ENCODE data around the gene PPP1R10.

GRCh38 chr6:30647242-30648116 is 30.4 kb upstream of the PPP1R10 start:
- no peak for TF ChIP-seq CTCF (IDR thresholded peaks at IDR 0.05)
- TF ChIP-seq REST (IDR thresholded peaks at IDR 0.05), result no peak
- TF ChIP-seq RARB (CRISPR knock-in tag; IDR thresholded peaks at IDR 0.05), result no peak
- peak; percentile 49 for TF ChIP-seq POLR2A (IDR thresholded peaks at IDR 0.05; ENCODE audit: low read length)
- no peak for TF ChIP-seq KDM1A (IDR thresholded peaks at IDR 0.05; ENCODE audit: low read depth)
- TF ChIP-seq PBX3 (IDR thresholded peaks at IDR 0.05), result no peak
- TF ChIP-seq EP300 (IDR thresholded peaks at IDR 0.05), result no peak
- TF ChIP-seq MAX (IDR thresholded peaks at IDR 0.05), result peak; percentile 55
- TF ChIP-seq RCOR1 (IDR thresholded peaks at IDR 0.05; ENCODE audit: low read depth, low read length), result no peak
- no peak for TF ChIP-seq CEBPB (IDR thresholded peaks at IDR 0.05)
- TF ChIP-seq SMC3 (IDR thresholded peaks at IDR 0.05), result no peak
- TF ChIP-seq RAD21 (conservative IDR thresholded peaks at IDR 0.05 in 1 of 2, IDR thresholded peaks at IDR 0.05 in 1 of 2), result no peak
- peak in 1 of 2 experiments; percentile 57; a peak in 1 of 5 replicates for TF ChIP-seq JUN (IDR thresholded peaks at IDR 0.05)

Measured in A549 (cell line).